Gastroesophageal sphincter (tissue), 3 donors: ENCODE measurements around the gene NEK1.

Source experiments
- CTCF ChIP-seq, 4 experiments: fragments of 200-600 bp in 2 of 4; fragments of 450-650 bp in 2 of 4; sonication (generic) in 1 of 4; IDR thresholded peaks; one replicate each; pipeline ENCODE4 v1.5.1; 2017 to 2019; ENCODE audit warnings: antibody characterized with exemption in 4 of 4, mild to moderate bottlenecking in 2 of 4, moderate library complexity in 2 of 4
- EP300 ChIP-seq: sonication (generic); formaldehyde crosslinking; IDR thresholded peaks from one replicate; pipeline ENCODE4 v1.6.1; 2017; ENCODE audit warnings: antibody characterized with exemption, mild to moderate bottlenecking
- POLR2A ChIP-seq, 2 donors: fragments of 450-650 bp; IDR thresholded peaks; one replicate each; pipeline ENCODE4 v1.6.1; 2017; ENCODE audit warnings: antibody characterized with exemption in 2 of 2, mild to moderate bottlenecking in 2 of 2, moderate library complexity in 1 of 2
- POLR2AphosphoS5 ChIP-seq: sonication (generic); formaldehyde crosslinking; IDR thresholded peaks from one replicate; pipeline ENCODE4 v1.6.1; 2017; ENCODE audit warnings: antibody characterized with exemption

- TF ChIP-seq POLR2A (IDR thresholded peaks at IDR 0.05) (no peak), CTCF (IDR thresholded peaks at IDR 0.05) (no peak), POLR2AphosphoS5 (no peak), EP300 (no peak)
These were observed 28.8 kb downstream of the NEK1 start for GRCh38 chr4:169583563-169583962.
